ENCODE measurements around the gene CXCL12.

DNA sequence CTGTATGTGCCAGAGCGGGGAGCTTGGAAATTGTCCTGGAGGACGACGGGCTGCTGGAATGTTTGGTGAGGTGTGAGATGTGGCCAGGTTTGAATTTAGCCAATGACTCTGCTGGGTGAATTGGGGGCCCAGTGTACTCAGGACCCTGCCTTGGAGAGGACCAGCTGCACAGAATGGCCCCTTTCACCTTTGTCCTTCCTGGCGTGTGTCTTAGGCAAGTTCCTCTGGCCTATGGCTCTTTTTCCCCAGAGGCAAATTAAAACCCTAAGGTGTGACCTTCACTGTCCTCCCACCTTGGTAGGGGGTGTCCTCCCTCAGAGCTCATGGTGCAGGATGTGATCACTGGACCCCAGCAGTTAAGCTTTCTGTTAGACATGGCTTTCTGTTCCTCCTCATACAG lies 47.8 kb downstream of the CXCL12 start:
- TF ChIP-seq, protein P1, sequence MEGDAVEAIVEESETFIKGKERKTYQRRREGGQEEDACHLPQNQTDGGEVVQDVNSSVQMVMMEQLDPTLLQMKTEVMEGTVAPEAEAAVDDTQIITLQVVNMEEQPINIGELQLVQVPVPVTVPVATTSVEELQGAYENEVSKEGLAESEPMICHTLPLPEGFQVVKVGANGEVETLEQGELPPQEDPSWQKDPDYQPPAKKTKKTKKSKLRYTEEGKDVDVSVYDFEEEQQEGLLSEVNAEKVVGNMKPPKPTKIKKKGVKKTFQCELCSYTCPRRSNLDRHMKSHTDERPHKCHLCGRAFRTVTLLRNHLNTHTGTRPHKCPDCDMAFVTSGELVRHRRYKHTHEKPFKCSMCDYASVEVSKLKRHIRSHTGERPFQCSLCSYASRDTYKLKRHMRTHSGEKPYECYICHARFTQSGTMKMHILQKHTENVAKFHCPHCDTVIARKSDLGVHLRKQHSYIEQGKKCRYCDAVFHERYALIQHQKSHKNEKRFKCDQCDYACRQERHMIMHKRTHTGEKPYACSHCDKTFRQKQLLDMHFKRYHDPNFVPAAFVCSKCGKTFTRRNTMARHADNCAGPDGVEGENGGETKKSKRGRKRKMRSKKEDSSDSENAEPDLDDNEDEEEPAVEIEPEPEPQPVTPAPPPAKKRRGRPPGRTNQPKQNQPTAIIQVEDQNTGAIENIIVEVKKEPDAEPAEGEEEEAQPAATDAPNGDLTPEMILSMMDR (IDR thresholded peaks at IDR 0.05 in 2 of 3, conservative IDR thresholded peaks at IDR 0.05 in 1 of 3; ENCODE audit: borderline replicate concordance in 1 of 3, insufficient read depth in 1 of 3, low read depth in 2 of 3, low read length in 2 of 3): no peak
- TF ChIP-seq JUND (IDR thresholded peaks at IDR 0.05) (no peak), EZH2 (IDR thresholded peaks at IDR 0.05) (no peak), POLR2A (IDR thresholded peaks at IDR 0.05; ENCODE audit: borderline replicate concordance, extremely low read depth, insufficient read depth, insufficient read length) (no peak), YY1 (IDR thresholded peaks at IDR 0.05; ENCODE audit: extremely low read depth, insufficient replicate concordance, low read depth, low read length) (no peak), RAD21 (IDR thresholded peaks at IDR 0.05; ENCODE audit: low read depth) (no peak), FOSL1 (IDR thresholded peaks at IDR 0.05; ENCODE audit: low read depth) (no peak), EZH2phosphoT487 (IDR thresholded peaks at IDR 0.05; ENCODE audit: borderline replicate concordance) (no peak), POLR2AphosphoS5 (IDR thresholded peaks at IDR 0.05; ENCODE audit: low read depth, low read length) (no peak)
- TF ChIP-seq, protein P2, sequence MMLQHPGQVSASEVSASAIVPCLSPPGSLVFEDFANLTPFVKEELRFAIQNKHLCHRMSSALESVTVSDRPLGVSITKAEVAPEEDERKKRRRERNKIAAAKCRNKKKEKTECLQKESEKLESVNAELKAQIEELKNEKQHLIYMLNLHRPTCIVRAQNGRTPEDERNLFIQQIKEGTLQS (IDR thresholded peaks at IDR 0.05): no peak
- TF ChIP-seq, protein P3, sequence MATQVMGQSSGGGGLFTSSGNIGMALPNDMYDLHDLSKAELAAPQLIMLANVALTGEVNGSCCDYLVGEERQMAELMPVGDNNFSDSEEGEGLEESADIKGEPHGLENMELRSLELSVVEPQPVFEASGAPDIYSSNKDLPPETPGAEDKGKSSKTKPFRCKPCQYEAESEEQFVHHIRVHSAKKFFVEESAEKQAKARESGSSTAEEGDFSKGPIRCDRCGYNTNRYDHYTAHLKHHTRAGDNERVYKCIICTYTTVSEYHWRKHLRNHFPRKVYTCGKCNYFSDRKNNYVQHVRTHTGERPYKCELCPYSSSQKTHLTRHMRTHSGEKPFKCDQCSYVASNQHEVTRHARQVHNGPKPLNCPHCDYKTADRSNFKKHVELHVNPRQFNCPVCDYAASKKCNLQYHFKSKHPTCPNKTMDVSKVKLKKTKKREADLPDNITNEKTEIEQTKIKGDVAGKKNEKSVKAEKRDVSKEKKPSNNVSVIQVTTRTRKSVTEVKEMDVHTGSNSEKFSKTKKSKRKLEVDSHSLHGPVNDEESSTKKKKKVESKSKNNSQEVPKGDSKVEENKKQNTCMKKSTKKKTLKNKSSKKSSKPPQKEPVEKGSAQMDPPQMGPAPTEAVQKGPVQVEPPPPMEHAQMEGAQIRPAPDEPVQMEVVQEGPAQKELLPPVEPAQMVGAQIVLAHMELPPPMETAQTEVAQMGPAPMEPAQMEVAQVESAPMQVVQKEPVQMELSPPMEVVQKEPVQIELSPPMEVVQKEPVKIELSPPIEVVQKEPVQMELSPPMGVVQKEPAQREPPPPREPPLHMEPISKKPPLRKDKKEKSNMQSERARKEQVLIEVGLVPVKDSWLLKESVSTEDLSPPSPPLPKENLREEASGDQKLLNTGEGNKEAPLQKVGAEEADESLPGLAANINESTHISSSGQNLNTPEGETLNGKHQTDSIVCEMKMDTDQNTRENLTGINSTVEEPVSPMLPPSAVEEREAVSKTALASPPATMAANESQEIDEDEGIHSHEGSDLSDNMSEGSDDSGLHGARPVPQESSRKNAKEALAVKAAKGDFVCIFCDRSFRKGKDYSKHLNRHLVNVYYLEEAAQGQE (IDR thresholded peaks at IDR 0.05; ENCODE audit: low read depth): no peak
